GM12878 (cell line): ENCODE data around the gene DIS3L2. TPM values are rescaled to one million over a fixed set of nuclear protein-coding genes. Genes with fewer than 3 reads are reported as not detected.

ENCODE experiments used
- ATAC-seq: fragments of 200-7000 bp; cut with Tn5 transposase; 3 replicates; pipeline ENCODE4 v1.9.1; 2020; ENCODE audit warnings: mild to moderate bottlenecking, moderate library complexity
- BruUV-seq: library from RNA; stranded (reverse); fragments of 400-500 nt; replicated peaks from 2 replicates; lab custom pipeline; 2021; lab: Mats Ljungman, UMichigan
- CTCF ChIA-PET: fragments of 300-600 bp; sonication (Branson Sonifier 250); formaldehyde crosslinking; extraction: SDS; loops from one replicate; lab custom pipeline; 2021; ENCODE audit warnings: inconsistent platforms; lab: Yijun Ruan, JAX
- POLR2A ChIA-PET: fragments of 350-600 bp; formaldehyde crosslinking; extraction: SDS; loops from one replicate; lab custom pipeline; 2021; ENCODE audit warnings: inconsistent platforms; lab: Charles Lee
- RAD21 ChIA-PET: fragments of 300-600 bp; sonication (Branson Sonifier 250); formaldehyde crosslinking; loops from one replicate; lab custom pipeline; 2023; ENCODE audit warnings: antibody characterized with exemption; ENCODE audit not compliant: unreplicated experiment; lab: Charles Lee
- SMC1A ChIA-PET: fragments of 300-600 bp; sonication (Branson Sonifier 250); formaldehyde crosslinking; loops from one replicate; lab custom pipeline; 2023; ENCODE audit not compliant: unreplicated experiment, uncharacterized antibody; lab: Charles Lee
- DNase-seq: peaks from one replicate; pipeline ENCODE4 v3.0.0-alpha.2; 2011; ENCODE audit warnings: low read depth, low spot score
- FAIRE-seq: peaks from 3 replicates; lab custom pipeline; 2011; peaks lifted over from hg19 to GRCh38; lab: Jason Lieb, UNC
- H2AFZ ChIP-seq: 2 replicates; pipeline ENCODE4 v1.6.0; 2011; ENCODE audit warnings: low read depth, low read length, control low read depth; ENCODE audit not compliant: control insufficient read depth
- H3K27ac ChIP-seq: 2 replicates; pipeline ENCODE4 v1.5.1; 2011; ENCODE audit warnings: control low read depth; ENCODE audit not compliant: control insufficient read depth, insufficient read depth
- H3K27me3 ChIP-seq, 2 experiments: replicated peaks in 1 of 2; 2 replicates each; pipeline versions ENCODE4 v1.6.0 to v1.6.1; 2011; ENCODE audit warnings: low read length in 1 of 2; ENCODE audit not compliant: control insufficient read depth in 2 of 2, insufficient read depth in 2 of 2
- H3K36me3 ChIP-seq, 2 experiments: 2 replicates each; pipeline ENCODE4 v1.5.1; 2011; ENCODE audit warnings: low read length in 1 of 2; ENCODE audit not compliant: control insufficient read depth in 2 of 2, insufficient read depth in 2 of 2
- H3K4me1 ChIP-seq: 2 replicates; pipeline ENCODE4 v1.6.1; 2011; ENCODE audit warnings: mild to moderate bottlenecking, low read length, moderate library complexity, mixed read lengths; ENCODE audit not compliant: control insufficient read depth, insufficient read depth
- H3K4me2 ChIP-seq: 2 replicates; pipeline ENCODE4 v1.6.0; 2011; ENCODE audit warnings: control low read depth; ENCODE audit not compliant: control insufficient read depth, insufficient read depth
- H3K4me3 ChIP-seq: fragments of 200-600 bp; sonication (generic); 2 replicates; pipeline ENCODE4 v1.5.1; 2016
- H3K79me2 ChIP-seq: 2 replicates; pipeline ENCODE4 v1.6.0; 2011; ENCODE audit warnings: low read length; ENCODE audit not compliant: control insufficient read depth, insufficient read depth
- H3K9ac ChIP-seq: 2 replicates; pipeline ENCODE4 v1.8.0; 2011; ENCODE audit warnings: low read length, control low read depth, mixed read lengths; ENCODE audit not compliant: control insufficient read depth, insufficient read depth
- H3K9me3 ChIP-seq: replicated peaks from 3 replicates; pipeline ENCODE4 v1.5.1; 2011; ENCODE audit warnings: mild to moderate bottlenecking, low read length; ENCODE audit not compliant: control insufficient read depth, insufficient read depth
- H4K20me1 ChIP-seq: 2 replicates; pipeline ENCODE4 v1.6.0; 2011; ENCODE audit not compliant: control insufficient read depth, insufficient read depth
- CREM ChIP-seq: IDR thresholded peaks from 2 replicates; pipeline ENCODE4 v1.6.1; 2014; ENCODE audit warnings: antibody characterized with exemption, low read depth
- ESRRA ChIP-seq: IDR thresholded peaks from 2 replicates; pipeline ENCODE4 v1.6.1; 2012; ENCODE audit warnings: mild to moderate bottlenecking, low read length, improper control_type of control experiment
- FOXK2 ChIP-seq: fragments of 450-650 bp; IDR thresholded peaks from 2 replicates; pipeline ENCODE4 v1.6.1; 2017; ENCODE audit warnings: mild to moderate bottlenecking, moderate library complexity
- PML ChIP-seq: IDR thresholded peaks from 2 replicates; pipeline ENCODE4 v1.6.1; 2012; ENCODE audit warnings: low read length, inconsistent platforms
- SKIL ChIP-seq: fragments of 450-650 bp; IDR thresholded peaks from 2 replicates; pipeline ENCODE4 v1.6.1; 2017; ENCODE audit warnings: mild to moderate bottlenecking, low read depth, inconsistent platforms; ENCODE audit not compliant: poor library complexity, severe bottlenecking
- TCF12 ChIP-seq: IDR thresholded peaks from 2 replicates; pipeline ENCODE4 v1.6.1; 2011; ENCODE audit warnings: low read depth, mild to moderate bottlenecking, low read length
- ZNF217 ChIP-seq: fragments of 450-650 bp; IDR thresholded peaks from 2 replicates; pipeline ENCODE4 v1.6.1; 2017; ENCODE audit warnings: antibody characterized with exemption, mild to moderate bottlenecking
- WGBS: methylation state at CpG from one replicate; pipeline ENCODE4 v1.1.6; 2016; ENCODE audit warnings: low lambda C conversion rate; ENCODE audit not compliant: insufficient replicate concordance, insufficient coverage; ENCODE audit errors: missing lambda C conversion rate; 5-methylcytosine and 5-hydroxymethylcytosine counted together
- in situ Hi-C: fragments of 300-500 bp; cut with MboI; formaldehyde crosslinking; loops from 9 replicates; pipeline ENCODE4 v1.14.3; 2018; ENCODE audit warnings: mixed read lengths
- intact Hi-C: fragments of 100-400 bp; cut with micrococcal nuclease; formaldehyde crosslinking; loops from one replicate; pipeline ENCODE4 v1.14.2; 2022; ENCODE audit not compliant: unreplicated experiment
- polyA plus RNA-seq, 11 experiments: library from polyadenylated mRNA; depleted of rRNA in 4 of 11; unstranded in 6 of 11; stranded (reverse) in 5 of 11; fragments of >200 nt; fragmentation: Nextera tagmentation in 4 of 11; fragmentation: Illumina TruSeq in 1 of 11; extraction: Ambion mirVana in 4 of 11; extraction: Trizol in 1 of 11; gene quantifications; 1 replicate in 1 of 11; 2 replicates in 10 of 11; pipeline versions ENCODE4 v1.2.1 to v1.2.3, GENCODE V29; 2011 to 2016; ENCODE audit warnings: inconsistent platforms in 2 of 11, missing spikeins in 2 of 11, low read depth in 1 of 11
- total RNA-seq, 4 experiments: library from RNA; depleted of rRNA in 3 of 4; stranded (reverse); fragments of >200 nt in 3 of 4; fragmentation: Illumina TruSeq in 1 of 4; extraction: Trizol in 1 of 4; gene quantifications; 2 replicates each; pipeline versions ENCODE4 v1.2.1 to v1.2.3, GENCODE V29; 2013 to 2021

Gene DIS3L2
- total and polyA plus RNA-seq, 10 of the 15 experiments (the other 5 are each of a cell fraction or from before 2014, with no cell fraction given) = 3.5 to 27.1 (median 16.0) TPM

- Histone ChIP-seq H3K9me3 (peaks cover 2% of the 10 kb centered on the region; the same call in 2 of the 3 replicates), H4K20me1 (no peaks in the 10 kb centered on the region), H3K27ac (no peak overlapping the region), H3K4me1 (peaks cover 15% of the 10 kb centered on the region), H3K79me2 (no peaks in the 10 kb centered on the region), H3K4me3 (no peak overlapping the region), H3K4me2 (no peak overlapping the region), H3K36me3 (no peaks in the 10 kb centered on the region; a peak in 1 of 4 replicates), H2AFZ (no peak overlapping the region), H3K27me3 (no peaks in the 10 kb centered on the region), H3K9ac (no peak overlapping the region)
- FAIRE-seq (no peak), ATAC-seq (no peak), DNase-seq (no peak)
- TF ChIP-seq CREM (no peak), ESRRA (no peak), FOXK2 (no peak), SKIL (no peak), TCF12 (no peak), PML (no peak), ZNF217 (no peak)
- POLR2A ChIA-PET = no interaction called here
- intact Hi-C loops (no loop called here), in situ Hi-C loops (no loop called here)
- SMC1A ChIA-PET = no interaction called here
- CTCF ChIA-PET = interaction anchor here (1.3 to 2.4 kb wide), 3 partner anchors 9 to 24 kb away, joined by 6 to 7 read pairs (median 7); no protein-coding TSS in a partner anchor
- 99% methylated on average over 12 of the region's 12 CpGs for WGBS
- BruUV-seq = no TSS peak
- RAD21 ChIA-PET = no interaction called here
These were observed 355.2 kb downstream of the DIS3L2 start for GRCh38 chr2:232316461-232317330.
